ENCODE data around the gene MEGF6.
A peak's percentile ranks its signal among the peaks of the same experiment; 100 is the strongest.

MEGF6 gene

GRCh38 chr1:3533067-3534048, 78.0 kb downstream of the MEGF6 start:
- no peak for DNase-seq

GRCh38 chr1:3531928-3532327, 79.4 kb downstream of the MEGF6 start:
- DNase-seq = no peak

GRCh38 chr1:3530926-3531818, 80.1 kb downstream of the MEGF6 start:
- peak; percentile 83 for DNase-seq

GRCh38 chr1:3530086-3530925, 81.0 kb downstream of the MEGF6 start:
- no peak for DNase-seq

- DNase-seq = peak; percentile 74
Measured at GRCh38 chr1:3529099-3529729, 82.1 kb downstream of the MEGF6 start.

- DNase-seq = no peak
Measured at GRCh38 chr1:3527774-3528173, 83.5 kb downstream of the MEGF6 start.

GRCh38 chr1:3525551-3526482, 85.5 kb downstream of the MEGF6 start:
- DNase-seq = no peak

- no peak for DNase-seq
Measured at GRCh38 chr1:3524556-3525203, 86.6 kb downstream of the MEGF6 start.

- no peak for DNase-seq
Measured at GRCh38 chr1:3523980-3524379, 87.3 kb downstream of the MEGF6 start.

GRCh38 chr1:3522564-3523265, 88.6 kb downstream of the MEGF6 start:
- peak; percentile 60 for DNase-seq

GRCh38 chr1:3522112-3522511, 89.2 kb downstream of the MEGF6 start:
- no peak for DNase-seq

- no peak for DNase-seq
Measured at GRCh38 chr1:3521426-3521825, 89.9 kb downstream of the MEGF6 start.

GRCh38 chr1:3520419-3521378, 90.6 kb downstream of the MEGF6 start:
- DNase-seq = no peak

- DNase-seq = no peak
Measured at GRCh38 chr1:3519301-3519885, 91.9 kb downstream of the MEGF6 start.

- no peak for DNase-seq
Measured at GRCh38 chr1:3518756-3519155, 92.6 kb downstream of the MEGF6 start.

- no peak for DNase-seq
Measured at GRCh38 chr1:3518256-3518655, 93.1 kb downstream of the MEGF6 start.

GRCh38 chr1:3516911-3517675, 94.2 kb downstream of the MEGF6 start:
- no peak for DNase-seq
